ENCODE results near the gene PLCB4.

PLCB4 gene

GRCh38 chr20:9071976-9072726 lies 3.3 kb downstream of the PLCB4 start:
- no peak overlapping the region for H3K4me3 ChIP-seq (ENCODE audit: low read depth, low read length)
- no peak for TF ChIP-seq CTCF (conservative IDR thresholded peaks at IDR 0.05; ENCODE audit: low read depth, low read length)
- no peak for DNase-seq (ENCODE audit: low read depth)

GRCh38 chr20:9072861-9073500 lies 4.1 kb downstream of the PLCB4 start:
- TF ChIP-seq CTCF (conservative IDR thresholded peaks at IDR 0.05; ENCODE audit: low read depth, low read length), result no peak
- H3K4me3 ChIP-seq (ENCODE audit: low read depth, low read length), result no peak overlapping the region
- no peak for DNase-seq (ENCODE audit: low read depth)

- peak; percentile 51 for DNase-seq (ENCODE audit: low read depth)
- TF ChIP-seq CTCF (conservative IDR thresholded peaks at IDR 0.05; ENCODE audit: low read depth, low read length), result no peak
- H3K4me3 ChIP-seq (ENCODE audit: low read depth, low read length), result no peak overlapping the region
Observed at GRCh38 chr20:9075264-9076095, 6.6 kb downstream of the PLCB4 start.

GRCh38 chr20:9076440-9076839 lies 7.6 kb downstream of the PLCB4 start:
- no peak overlapping the region for H3K4me3 ChIP-seq (ENCODE audit: low read depth, low read length)
- DNase-seq (ENCODE audit: low read depth), result no peak
- TF ChIP-seq CTCF (conservative IDR thresholded peaks at IDR 0.05; ENCODE audit: low read depth, low read length), result no peak

GRCh38 chr20:9078826-9079731 lies 10.2 kb downstream of the PLCB4 start:
- TF ChIP-seq CTCF (conservative IDR thresholded peaks at IDR 0.05; ENCODE audit: low read depth, low read length), result no peak
- DNase-seq (ENCODE audit: low read depth), result no peak
- no peak overlapping the region for H3K4me3 ChIP-seq (ENCODE audit: low read depth, low read length)

GRCh38 chr20:9081423-9081966 lies 12.6 kb downstream of the PLCB4 start:
- no peak overlapping the region for H3K4me3 ChIP-seq (ENCODE audit: low read depth, low read length)
- no peak for DNase-seq (ENCODE audit: low read depth)
- no peak for TF ChIP-seq CTCF (conservative IDR thresholded peaks at IDR 0.05; ENCODE audit: low read depth, low read length)

Measured in choroid plexus epithelial cell (primary cell).